T47D (cell line): ENCODE measurements around the gene EFCAB13.

Experiments used
- DNase-seq, 2 experiments: peaks; one replicate each; pipeline versions ENCODE4 v3.0.0 to v3.0.0-alpha.2; 2011 to 2012; ENCODE audit warnings: low read depth in 1 of 2, low spot score in 1 of 2
- JUND ChIP-seq: IDR thresholded peaks from 2 replicates; pipeline ENCODE4 v1.6.1; 2012; ENCODE audit warnings: low read depth
- in situ Hi-C: cut with HindIII; loops from 2 replicates; pipeline ENCODE4 v1.10.0; 2016; ENCODE audit warnings: low sequenced_read_pairs, low pct_unique_long_range_greater_than_20kb

The EFCAB13 gene

DNA sequence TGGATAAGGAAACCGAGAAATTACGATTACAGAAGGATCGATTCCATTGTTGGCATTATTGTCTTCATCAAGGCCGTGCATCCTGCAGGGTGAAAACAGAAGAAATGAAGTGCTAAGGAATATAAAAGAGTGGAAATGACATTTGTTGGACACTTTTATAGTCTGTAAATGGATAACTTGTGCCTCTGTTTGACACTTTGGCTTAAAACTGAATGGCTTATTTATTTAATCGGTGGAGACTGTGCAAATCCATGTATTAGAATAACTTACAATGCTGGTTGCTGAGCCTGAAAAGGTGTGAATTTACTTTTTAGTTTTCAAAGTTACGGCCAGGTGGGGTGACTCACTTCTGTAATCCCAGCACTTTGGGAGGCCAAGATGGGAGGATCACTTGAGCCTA is 38.8 kb upstream of the EFCAB13 start:
- TF ChIP-seq JUND = no peak
- in situ Hi-C loops = no loop called here
- no peak for DNase-seq

GRCh38 chr17:47286198-47286914 is 37.4 kb upstream of the EFCAB13 start:
- TF ChIP-seq JUND = no peak
- in situ Hi-C loops = no loop called here
- no peak for DNase-seq

GRCh38 chr17:47287068-47287467 is 36.7 kb upstream of the EFCAB13 start:
- no peak for DNase-seq
- in situ Hi-C loops = no loop called here
- no peak for TF ChIP-seq JUND

DNA sequence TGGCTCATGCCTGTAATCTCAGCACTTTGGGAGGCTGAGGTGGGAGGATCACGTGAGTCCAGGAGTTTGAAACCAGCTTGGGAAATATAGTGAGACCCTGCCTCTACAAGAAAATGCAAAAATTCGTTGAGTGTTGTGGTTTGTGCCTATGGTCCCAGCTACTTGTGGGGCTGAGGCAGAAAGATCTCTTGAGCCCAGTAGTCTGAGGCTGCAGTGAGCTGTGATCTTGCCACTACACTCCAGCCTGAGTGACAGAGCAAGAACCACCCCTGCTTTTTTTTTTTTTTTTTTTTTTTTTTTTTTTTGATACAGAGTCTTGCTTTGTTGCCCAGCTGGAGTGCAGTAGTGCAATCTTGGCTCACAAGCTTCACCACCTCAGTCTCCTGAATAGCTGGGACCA is 36.1 kb upstream of the EFCAB13 start:
- in situ Hi-C loops = no loop called here
- DNase-seq = no peak
- no peak for TF ChIP-seq JUND

DNA sequence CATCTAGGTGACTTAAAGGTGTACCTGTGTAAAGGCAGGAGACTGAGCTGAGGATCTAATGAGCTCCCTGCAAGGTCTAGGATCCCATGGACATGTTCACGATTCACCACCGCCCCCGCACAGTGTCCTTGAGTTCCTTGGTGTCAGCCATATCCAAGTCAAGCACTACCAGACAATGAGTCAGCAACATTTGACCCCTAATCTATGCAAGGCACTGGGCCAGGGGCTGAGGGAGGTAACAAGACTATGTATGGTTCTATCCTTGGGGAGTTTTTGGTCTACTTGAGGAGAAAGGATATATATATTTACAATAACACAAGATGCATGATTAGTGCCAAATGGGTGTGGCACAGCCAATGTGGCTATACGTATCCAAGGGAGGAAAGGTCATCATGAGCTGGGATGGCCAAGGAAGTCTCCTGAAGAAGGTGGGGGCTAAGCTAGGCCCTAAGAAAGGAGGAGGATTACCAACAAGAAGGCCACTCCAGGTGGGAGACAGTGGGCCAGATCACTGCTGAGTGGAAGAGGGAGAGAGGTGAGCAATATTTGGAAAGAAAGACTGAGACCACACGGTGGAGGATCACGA is 35.1 kb upstream of the EFCAB13 start:
- DNase-seq = no peak
- no peak for TF ChIP-seq JUND
- in situ Hi-C loops = no loop called here

DNA sequence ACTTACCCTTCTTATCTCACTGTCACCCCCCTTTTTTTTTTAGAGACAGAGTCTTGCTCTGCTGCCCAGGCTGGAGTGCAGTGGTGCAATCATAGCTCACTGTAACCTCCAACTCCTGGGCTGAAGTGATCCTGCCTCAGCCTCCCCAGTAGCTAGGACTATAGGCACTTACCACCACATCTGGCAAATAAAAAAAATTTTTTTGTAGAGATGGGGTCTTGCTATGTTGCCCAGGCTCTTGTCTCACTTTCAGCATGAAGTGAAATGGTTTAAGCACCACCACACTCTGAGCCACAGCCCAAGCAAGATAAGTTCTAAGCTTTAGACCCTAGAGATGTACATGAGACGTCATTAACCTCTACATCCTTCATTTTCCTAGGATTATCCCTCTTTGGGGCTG is 34.5 kb upstream of the EFCAB13 start:
- in situ Hi-C loops = no loop called here
- DNase-seq = no peak
- TF ChIP-seq JUND = no peak

DNA sequence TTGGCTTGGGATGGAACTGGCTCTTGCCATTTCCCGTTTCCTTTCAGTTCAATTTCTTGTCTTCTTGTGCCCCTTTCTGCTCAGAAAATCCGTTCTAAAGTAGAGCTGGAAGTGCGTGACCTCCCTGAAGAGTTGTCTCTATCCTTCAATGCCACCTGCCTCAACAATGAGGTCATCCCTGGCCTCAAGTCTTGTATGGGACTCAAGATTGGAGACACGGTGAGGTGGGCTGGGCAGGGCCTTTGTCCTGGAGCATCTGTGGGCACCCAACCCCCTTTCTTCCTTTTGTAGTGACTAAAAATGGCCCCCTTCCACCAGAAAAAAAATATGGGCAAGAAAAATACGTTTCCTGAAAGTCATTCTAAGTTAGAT is 32.9 kb upstream of the EFCAB13 start:
- DNase-seq = no peak
- in situ Hi-C loops = no loop called here
- TF ChIP-seq JUND = no peak

DNA sequence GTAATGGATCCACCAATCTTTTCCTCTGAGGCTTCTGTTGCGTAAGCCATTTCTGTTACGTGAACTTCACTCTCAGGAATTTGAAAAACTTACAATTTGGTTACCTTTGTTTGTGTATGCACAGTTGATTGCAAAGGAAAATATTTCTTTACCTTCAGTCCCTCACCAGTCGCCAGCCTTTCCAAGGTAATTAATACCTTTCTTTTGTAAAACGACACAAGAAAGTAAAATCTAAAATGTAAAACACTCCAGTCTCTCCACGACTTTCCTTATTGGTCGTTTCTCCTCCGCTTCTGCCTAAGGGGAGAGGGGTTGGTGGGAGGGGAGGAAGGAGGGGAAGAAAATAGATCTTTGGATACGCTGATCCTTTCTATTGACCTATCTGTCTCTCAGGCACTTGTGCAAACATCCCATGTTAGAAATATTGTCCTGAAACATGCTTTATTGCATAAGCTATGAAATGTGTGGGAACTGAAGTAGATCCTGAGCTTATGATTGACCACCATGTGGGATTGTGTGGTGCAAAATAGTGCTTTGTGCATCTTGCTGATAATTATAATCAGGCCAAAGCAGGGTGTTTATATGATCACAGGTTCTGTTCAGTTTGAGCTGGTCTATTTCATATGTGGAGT is 32.4 kb upstream of the EFCAB13 start:
- in situ Hi-C loops = no loop called here
- no peak for TF ChIP-seq JUND
- peak in 1 of 2 experiments; percentile 28 for DNase-seq

DNA sequence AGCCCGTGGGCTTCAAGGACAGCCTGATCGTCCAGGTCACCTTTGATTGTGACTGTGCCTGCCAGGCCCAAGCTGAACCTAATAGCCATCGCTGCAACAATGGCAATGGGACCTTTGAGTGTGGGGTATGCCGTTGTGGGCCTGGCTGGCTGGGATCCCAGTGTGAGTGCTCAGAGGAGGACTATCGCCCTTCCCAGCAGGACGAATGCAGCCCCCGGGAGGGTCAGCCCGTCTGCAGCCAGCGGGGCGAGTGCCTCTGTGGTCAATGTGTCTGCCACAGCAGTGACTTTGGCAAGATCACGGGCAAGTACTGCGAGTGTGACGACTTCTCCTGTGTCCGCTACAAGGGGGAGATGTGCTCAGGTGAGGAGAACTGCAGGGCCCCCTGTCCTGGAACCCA is 31.5 kb upstream of the EFCAB13 start:
- no peak for TF ChIP-seq JUND
- in situ Hi-C loops = no loop called here
- no peak for DNase-seq

DNA sequence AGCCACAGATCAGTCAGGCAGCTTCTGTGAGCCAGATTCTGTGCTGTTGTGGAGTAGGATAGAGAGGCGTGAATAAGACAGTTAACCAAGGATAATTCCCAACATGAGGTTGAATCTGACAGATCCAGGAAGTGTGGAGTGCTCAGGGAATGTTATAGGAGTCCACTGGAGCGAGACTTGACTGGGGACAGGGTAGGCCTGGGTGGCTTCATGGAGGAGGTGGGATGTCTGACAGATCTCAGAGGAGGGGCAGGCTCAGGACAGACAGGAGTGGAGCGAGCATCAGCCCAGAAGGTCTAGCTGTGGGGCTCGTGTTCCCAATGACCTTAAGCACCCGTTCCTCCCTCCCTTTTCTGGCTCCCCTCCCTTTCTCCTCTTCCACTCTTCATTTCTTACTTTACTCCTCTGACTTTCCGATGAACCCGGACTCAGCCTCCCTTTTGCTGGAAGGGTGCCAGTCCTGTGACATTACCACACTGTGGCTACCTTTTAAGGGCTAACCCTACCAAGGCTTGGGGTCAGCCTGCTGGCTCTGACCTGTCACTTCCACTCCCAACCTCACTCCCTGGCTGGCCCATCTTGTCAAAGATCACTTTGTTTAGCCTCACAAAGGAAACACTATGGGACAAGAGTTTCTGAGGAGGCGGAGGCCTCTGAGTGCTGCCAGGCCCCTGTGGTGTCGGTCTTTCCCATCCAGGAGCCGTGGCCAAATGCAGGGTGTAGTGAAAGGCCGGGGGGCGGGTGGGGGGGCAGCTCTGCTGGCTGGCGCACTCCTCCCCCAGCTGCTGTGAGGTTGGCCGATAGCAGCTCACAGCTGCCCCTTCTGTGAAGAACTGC is 28.5 kb upstream of the EFCAB13 start:
- in situ Hi-C loops = no loop called here
- no peak for TF ChIP-seq JUND
- no peak for DNase-seq

DNA sequence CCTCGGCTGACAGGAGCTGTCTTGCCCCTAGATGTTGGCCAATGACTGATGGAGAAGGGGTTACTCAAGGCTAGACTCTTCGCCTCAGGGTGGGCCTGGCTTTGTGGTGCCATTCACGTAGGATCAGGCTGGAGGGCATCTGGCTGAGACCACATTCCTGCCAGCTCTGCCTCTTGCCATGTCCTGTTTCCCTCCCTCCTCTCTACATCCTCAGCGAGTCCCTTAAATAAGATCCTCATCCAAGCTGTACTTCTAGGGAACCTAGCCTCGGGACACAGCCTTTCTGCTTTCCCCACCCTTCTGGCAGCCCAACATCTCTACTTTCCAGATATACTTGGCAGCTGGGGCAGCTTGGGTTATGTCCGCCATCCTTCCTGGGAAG is 27.9 kb upstream of the EFCAB13 start:
- in situ Hi-C loops = no loop called here
- no peak for TF ChIP-seq JUND
- DNase-seq = no peak

DNA sequence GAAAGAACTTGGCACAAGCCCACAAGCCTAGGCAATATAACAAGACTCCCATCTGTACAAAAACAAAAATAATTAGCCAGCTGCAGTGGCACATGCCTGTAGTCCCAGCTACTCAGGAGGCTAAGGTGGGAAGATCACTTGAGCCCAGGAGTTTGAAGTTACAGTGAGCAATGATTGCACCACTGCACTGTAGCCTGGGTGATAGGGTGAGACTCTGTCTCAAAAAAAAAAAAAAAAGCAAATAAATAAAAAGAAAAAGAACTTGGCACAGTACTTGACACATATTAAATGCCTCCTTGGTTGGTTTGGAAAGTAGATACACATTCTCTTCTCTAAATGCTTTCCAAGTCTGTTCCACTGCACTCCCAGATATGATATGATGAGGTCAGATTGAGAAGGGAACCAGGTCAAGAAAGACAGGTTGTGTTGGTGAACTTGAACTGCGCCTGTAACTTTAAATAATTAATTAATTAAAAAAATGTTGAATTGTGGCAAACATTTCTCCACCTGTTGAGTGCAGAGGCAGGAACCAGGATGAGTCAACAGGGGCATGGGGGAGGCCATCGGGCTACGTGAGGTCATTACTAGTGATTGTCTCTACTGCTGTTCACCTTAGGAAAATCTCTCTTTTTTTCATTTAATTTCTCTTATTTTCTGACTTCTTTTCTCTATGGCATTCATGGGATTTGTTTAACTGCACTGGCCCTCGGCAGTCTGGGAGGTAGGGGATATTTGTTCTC is 25.9 kb upstream of the EFCAB13 start:
- DNase-seq = no peak
- in situ Hi-C loops = no loop called here
- TF ChIP-seq JUND = no peak
